CD8-positive, alpha-beta memory T cell (primary cell): ENCODE data around the gene PSMD2. TPM values are rescaled to one million over a fixed set of nuclear protein-coding genes. Genes with fewer than 3 reads are reported as not detected.

Experiments
- CTCF ChIA-PET: fragments of 350-600 bp; sonication (Branson Sonifier 250); formaldehyde crosslinking; loops from one replicate; lab custom pipeline; 2021; ENCODE audit warnings: antibody characterized with exemption; lab: Charles Lee
- POLR2A ChIA-PET: fragments of 350-600 bp; sonication (Branson Sonifier 250); formaldehyde crosslinking; loops from one replicate; lab custom pipeline; 2021; ENCODE audit warnings: antibody characterized with exemption; lab: Charles Lee
- DNase-seq, 5 donors: peaks; one replicate each; pipeline versions ENCODE4 v3.0.0 to v3.0.0-alpha.2; 2020 to 2022; ENCODE audit warnings: mixed read lengths in 1 of 5
- H3K27ac ChIP-seq: one replicate; pipeline ENCODE4 v1.7.0; 2013; ENCODE audit warnings: low read depth, mild to moderate bottlenecking, low read length, moderate library complexity
- H3K27me3 ChIP-seq: 2 replicates; pipeline ENCODE4 v1.7.0; 2013; ENCODE audit warnings: low read length, mild to moderate bottlenecking; ENCODE audit not compliant: insufficient read depth, poor library complexity, severe bottlenecking
- H3K36me3 ChIP-seq: 2 replicates; pipeline ENCODE4 v1.7.0; 2013; ENCODE audit warnings: mild to moderate bottlenecking, low read length, moderate library complexity; ENCODE audit not compliant: insufficient read depth
- H3K4me1 ChIP-seq: 2 replicates; pipeline ENCODE4 v1.7.0; 2013; ENCODE audit warnings: mild to moderate bottlenecking, low read length, moderate library complexity; ENCODE audit not compliant: insufficient read depth
- H3K4me3 ChIP-seq: 2 replicates; pipeline ENCODE4 v1.7.0; 2013; ENCODE audit warnings: mild to moderate bottlenecking, low read length
- H3K9me3 ChIP-seq: 2 replicates; pipeline ENCODE4 v1.7.0; 2013; ENCODE audit warnings: mild to moderate bottlenecking, low read length
- H3K27ac Mint-ChIP-seq, 8 donors: one replicate each; pipeline ENCODE4 v1.8.0; 2020 to 2021; ENCODE audit warnings: mixed read lengths in 8 of 8, mild to moderate bottlenecking in 6 of 8, inconsistent platforms in 3 of 8, moderate library complexity in 3 of 8
- H3K27me3 Mint-ChIP-seq, 2 donors: one replicate each; pipeline ENCODE4 v1.8.0; 2020 to 2021; ENCODE audit warnings: mixed read lengths in 2 of 2, mild to moderate bottlenecking in 1 of 2, moderate library complexity in 1 of 2
- H3K36me3 Mint-ChIP-seq, 3 donors: one replicate each; pipeline ENCODE4 v1.8.0; 2020 to 2021; ENCODE audit warnings: mixed read lengths in 3 of 3, inconsistent platforms in 1 of 3, mild to moderate bottlenecking in 1 of 3
- H3K4me1 Mint-ChIP-seq, 3 donors: one replicate each; pipeline ENCODE4 v1.8.0; 2020 to 2021; ENCODE audit warnings: mixed read lengths in 3 of 3, inconsistent platforms in 1 of 3, mild to moderate bottlenecking in 1 of 3
- H3K4me3 Mint-ChIP-seq, 7 donors: one replicate each; pipeline ENCODE4 v1.8.0; 2020 to 2021; ENCODE audit warnings: mixed read lengths in 7 of 7, mild to moderate bottlenecking in 6 of 7, moderate library complexity in 4 of 7, inconsistent platforms in 2 of 7
- H3K9me3 Mint-ChIP-seq, 5 donors: one replicate each; pipeline ENCODE4 v1.8.0; 2020 to 2022; ENCODE audit warnings: mixed read lengths in 5 of 5, mild to moderate bottlenecking in 3 of 5, moderate library complexity in 2 of 5, inconsistent platforms in 1 of 5
- polyA plus RNA-seq: library from polyadenylated mRNA; unstranded; fragments of 300-500 nt; fragmentation: Illumina TruSeq; gene quantifications from one replicate; pipeline ENCODE4 v1.2.3, GENCODE V29; 2021
- total RNA-seq, 2 experiments: library from RNA; stranded (reverse); gene quantifications; one replicate each; pipeline ENCODE4 v1.2.3, GENCODE V29; 2021

The PSMD2 gene
- total and polyA plus RNA-seq, 3 experiments from 2014 or later: 211 to 342 (median 334) TPM

DNA sequence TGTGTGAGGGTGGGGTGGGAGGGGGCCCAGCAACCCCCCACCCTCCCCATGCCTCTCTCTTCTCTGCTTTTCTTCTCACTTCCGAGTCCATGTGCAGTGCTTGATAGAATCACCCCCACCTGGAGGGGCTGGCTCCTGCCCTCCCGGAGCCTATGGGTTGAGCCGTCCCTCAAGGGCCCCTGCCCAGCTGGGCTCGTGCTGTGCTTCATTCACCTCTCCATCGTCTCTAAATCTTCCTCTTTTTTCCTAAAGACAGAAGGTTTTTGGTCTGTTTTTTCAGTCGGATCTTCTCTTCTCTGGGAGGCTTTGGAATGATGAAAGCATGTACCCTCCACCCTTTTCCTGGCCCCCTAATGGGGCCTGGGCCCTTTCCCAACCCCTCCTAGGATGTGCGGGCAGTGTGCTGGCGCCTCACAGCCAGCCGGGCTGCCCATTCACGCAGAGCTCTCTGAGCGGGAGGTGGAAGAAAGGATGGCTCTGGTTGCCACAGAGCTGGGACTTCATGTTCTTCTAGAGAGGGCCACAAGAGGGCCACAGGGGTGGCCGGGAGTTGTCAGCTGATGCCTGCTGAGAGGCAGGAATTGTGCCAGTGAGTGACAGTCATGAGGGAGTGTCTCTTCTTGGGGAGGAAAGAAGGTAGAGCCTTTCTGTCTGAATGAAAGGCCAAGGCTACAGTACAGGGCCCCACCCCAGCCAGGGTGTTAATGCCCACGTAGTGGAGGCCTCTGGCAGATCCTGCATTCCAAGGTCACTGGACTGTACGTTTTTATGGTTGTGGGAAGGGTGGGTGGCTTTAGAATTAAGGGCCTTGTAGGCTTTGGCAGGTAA, 46.5 kb downstream of the PSMD2 start:
- no peak for DNase-seq
- Histone ChIP-seq H3K36me3 (no peaks in the 10 kb centered on the region), H3K27me3 (no peaks in the 10 kb centered on the region), H3K9me3 (no peaks in the 10 kb centered on the region), H3K4me3 (no peak overlapping the region), H3K4me1 (no peaks in the 10 kb centered on the region), H3K27ac (no peak overlapping the region)
- ChIA-PET POLR2A (no interaction called here), CTCF (interaction anchor here (1.0 to 2.0 kb wide), 2 partner anchors 8 to 14 kb away, joined by 3 to 6 read pairs; no protein-coding TSS in a partner anchor)
- Mint-ChIP-seq H3K27ac (no peak overlapping the region), H3K27me3 (no peaks in the 10 kb centered on the region), H3K36me3 (peaks cover 0 to 18% (median 9%) of the 10 kb centered on the region in 3 donors), H3K4me1 (no peaks in the 10 kb centered on the region), H3K4me3 (no peak overlapping the region), H3K9me3 (no peaks in the 10 kb centered on the region)

DNA sequence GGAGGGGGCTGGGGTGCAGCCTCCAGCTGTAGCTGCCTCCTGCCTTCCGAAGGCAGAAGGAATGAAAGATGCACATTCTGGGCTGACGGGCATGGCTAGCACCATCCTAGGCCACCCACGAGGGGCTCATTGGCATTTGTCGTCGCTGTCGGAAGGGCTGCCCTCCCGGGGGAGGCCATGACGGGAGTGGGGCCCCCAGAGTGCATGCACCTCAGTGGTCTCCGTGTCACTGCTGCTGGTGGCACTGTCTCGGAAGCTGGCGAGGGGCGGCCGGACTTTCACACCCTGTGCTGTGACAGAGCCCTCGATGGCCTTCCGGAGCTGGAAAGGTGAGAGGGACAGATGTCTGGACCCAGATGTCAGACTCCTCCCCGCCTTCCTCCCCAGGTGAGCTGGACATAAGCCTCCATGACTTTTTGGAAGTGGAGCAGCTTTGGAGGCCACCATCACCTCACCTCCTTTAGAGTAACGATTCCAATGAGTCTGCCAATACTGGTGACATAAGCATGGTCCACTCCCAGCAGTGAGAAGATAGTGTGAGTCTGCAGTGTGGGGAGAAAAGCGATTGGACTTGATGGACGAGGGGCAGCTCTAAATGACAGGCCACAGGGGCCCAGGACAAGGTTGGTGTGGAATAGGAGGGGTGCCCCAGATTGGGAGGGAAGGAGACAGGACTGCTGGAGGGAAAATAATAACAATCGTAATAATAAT, 47.6 kb downstream of the PSMD2 start:
- Mint-ChIP-seq H3K4me1 (no peaks in the 10 kb centered on the region), H3K27me3 (no peaks in the 10 kb centered on the region), H3K9me3 (no peaks in the 10 kb centered on the region), H3K27ac (peak overlapping the region in 1 of 8 donors; percentile 78), H3K4me3 (no peak overlapping the region), H3K36me3 (peaks cover 0 to 17% (median 6%) of the 10 kb centered on the region in 3 donors)
- no peak overlapping the region for H3K4me3 ChIP-seq
- POLR2A ChIA-PET: no interaction called here
- no peaks in the 10 kb centered on the region for H3K9me3 ChIP-seq
- H3K27me3 ChIP-seq: no peaks in the 10 kb centered on the region
- no peak for DNase-seq
- no peaks in the 10 kb centered on the region for H3K4me1 ChIP-seq
- H3K36me3 ChIP-seq: no peaks in the 10 kb centered on the region
- CTCF ChIA-PET: no interaction called here
- peak overlapping the region; percentile 61 for H3K27ac ChIP-seq

DNA sequence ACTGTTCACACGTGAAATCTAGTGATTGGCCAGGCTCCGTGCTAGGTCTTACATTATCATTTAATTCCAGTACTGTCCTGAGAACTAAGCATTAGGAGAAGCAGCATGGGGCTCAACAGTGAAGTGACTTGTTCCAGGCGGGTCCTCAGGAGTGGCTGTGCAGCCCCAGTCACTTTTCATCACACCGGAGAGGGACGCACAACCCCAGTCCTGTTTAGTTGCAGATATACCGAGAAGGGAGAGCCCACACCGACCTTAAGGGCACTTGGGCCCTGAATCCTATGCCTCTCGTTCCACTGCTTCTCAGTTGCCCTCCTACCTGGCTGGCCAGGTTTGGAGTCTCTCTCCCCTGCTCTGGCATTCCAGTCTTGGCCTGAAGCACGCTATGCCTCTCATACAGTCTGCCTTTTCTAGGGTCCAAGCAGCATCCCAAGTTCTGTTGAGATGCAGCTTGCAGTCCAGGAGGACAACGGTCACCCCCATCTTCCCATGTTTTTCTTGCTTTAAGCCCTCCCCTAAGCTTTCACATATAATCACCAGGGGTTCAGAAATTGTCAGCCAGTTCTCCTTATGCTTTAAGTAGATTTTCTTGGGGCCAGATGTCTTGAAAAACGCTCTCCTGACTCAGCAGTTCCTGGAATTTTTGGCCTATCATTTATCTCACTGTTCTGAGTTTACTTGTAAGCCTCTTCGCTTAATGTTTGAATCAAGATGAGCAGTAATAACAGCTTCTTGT, 48.4 kb downstream of the PSMD2 start:
- Histone ChIP-seq H3K4me1 (no peaks in the 10 kb centered on the region), H3K36me3 (no peaks in the 10 kb centered on the region), H3K27ac (peak overlapping the region; percentile 61), H3K27me3 (no peaks in the 10 kb centered on the region), H3K4me3 (no peak overlapping the region), H3K9me3 (no peaks in the 10 kb centered on the region)
- CTCF ChIA-PET: no interaction called here
- Mint-ChIP-seq H3K36me3 (peaks cover 0 to 15% (median 5%) of the 10 kb centered on the region in 3 donors), H3K9me3 (no peaks in the 10 kb centered on the region), H3K27ac (no peak overlapping the region), H3K4me1 (no peaks in the 10 kb centered on the region), H3K27me3 (no peaks in the 10 kb centered on the region), H3K4me3 (no peak overlapping the region)
- no peak for DNase-seq
- POLR2A ChIA-PET: interaction anchor here (0.6 kb wide), 1 partner anchor 94 kb away, joined by 7 read pairs; no protein-coding TSS in a partner anchor

GRCh38 chr3:184348057-184348382, 49.0 kb downstream of the PSMD2 start:
- POLR2A ChIA-PET: interaction anchor here (0.6 kb wide), 1 partner anchor 95 kb away, joined by 7 read pairs; no protein-coding TSS in a partner anchor
- DNase-seq: no peak
- no peaks in the 10 kb centered on the region for H3K9me3 ChIP-seq
- no peaks in the 10 kb centered on the region for H3K27me3 ChIP-seq
- H3K36me3 Mint-ChIP-seq: peaks cover 0 to 11% (median 3%) of the 10 kb centered on the region in 3 donors
- H3K36me3 ChIP-seq: no peaks in the 10 kb centered on the region
- no peak overlapping the region for H3K4me3 ChIP-seq
- H3K27ac Mint-ChIP-seq: no peak overlapping the region
- H3K27ac ChIP-seq: peak overlapping the region; percentile 53
- H3K9me3 Mint-ChIP-seq: no peaks in the 10 kb centered on the region
- no peaks in the 10 kb centered on the region for H3K4me1 ChIP-seq
- H3K4me1 Mint-ChIP-seq: no peaks in the 10 kb centered on the region
- no peaks in the 10 kb centered on the region for H3K27me3 Mint-ChIP-seq
- CTCF ChIA-PET: no interaction called here
- no peak overlapping the region for H3K4me3 Mint-ChIP-seq

DNA sequence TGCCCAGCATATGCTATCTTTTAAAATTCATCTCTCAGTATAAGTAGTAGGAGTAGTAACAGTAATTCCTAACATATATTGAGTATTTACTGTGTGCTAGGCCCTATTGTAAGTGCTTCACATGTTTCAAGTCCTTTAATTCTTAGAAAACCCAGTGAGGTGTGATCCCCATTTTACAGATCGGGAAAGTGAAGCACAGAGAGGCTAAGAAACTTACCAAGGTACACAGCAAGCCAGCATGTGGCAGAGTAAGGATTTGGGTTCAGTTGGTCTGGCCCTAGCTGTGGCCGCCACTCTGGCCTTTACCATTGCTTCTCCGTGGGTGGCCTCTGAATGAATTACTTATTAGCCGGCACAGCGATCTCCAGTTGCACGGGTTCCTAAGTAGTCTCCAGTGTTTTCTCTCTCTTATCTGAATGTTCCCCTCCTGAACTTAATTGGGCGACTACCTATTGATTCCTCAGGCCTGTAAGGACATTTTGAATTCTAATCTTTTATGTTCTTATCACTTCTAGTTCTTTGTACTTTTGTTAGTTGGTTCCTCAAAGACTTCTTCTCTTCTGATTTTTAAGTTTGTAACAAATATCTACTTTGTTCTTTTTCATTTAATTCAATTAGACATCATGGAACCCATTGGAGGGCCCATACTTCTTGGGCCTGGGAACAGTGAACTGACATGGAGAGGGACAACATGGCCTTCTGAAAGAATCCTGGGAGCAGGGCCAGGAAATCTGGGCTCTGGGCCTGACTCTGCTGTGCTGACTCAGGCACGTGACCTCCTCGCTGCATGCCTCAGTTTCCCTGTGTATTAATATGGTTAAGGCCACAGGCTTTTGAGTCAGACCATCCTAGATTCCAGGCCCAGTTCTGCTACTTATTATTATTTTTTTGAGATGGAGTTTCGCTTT, 50.8 kb downstream of the PSMD2 start:
- Histone ChIP-seq H3K27me3 (no peaks in the 10 kb centered on the region), H3K4me1 (peaks cover 4% of the 10 kb centered on the region), H3K27ac (peak overlapping the region; percentile 16), H3K36me3 (no peaks in the 10 kb centered on the region), H3K4me3 (no peak overlapping the region), H3K9me3 (no peaks in the 10 kb centered on the region)
- Mint-ChIP-seq H3K27ac (peak overlapping the region in 1 of 8 donors; percentile 16), H3K4me3 (no peak overlapping the region), H3K4me1 (peaks cover 0 to 6% (median 0%) of the 10 kb centered on the region in 3 donors), H3K27me3 (no peaks in the 10 kb centered on the region), H3K9me3 (no peaks in the 10 kb centered on the region), H3K36me3 (peaks cover 0 to 4% (median 0%) of the 10 kb centered on the region in 3 donors)
- ChIA-PET CTCF (interaction anchor here (1.0 to 1.1 kb wide), 3 partner anchors 11 to 164 kb away, joined by 3 to 4 read pairs (median 3); no protein-coding TSS in a partner anchor), POLR2A (no interaction called here)
- no peak for DNase-seq

DNA sequence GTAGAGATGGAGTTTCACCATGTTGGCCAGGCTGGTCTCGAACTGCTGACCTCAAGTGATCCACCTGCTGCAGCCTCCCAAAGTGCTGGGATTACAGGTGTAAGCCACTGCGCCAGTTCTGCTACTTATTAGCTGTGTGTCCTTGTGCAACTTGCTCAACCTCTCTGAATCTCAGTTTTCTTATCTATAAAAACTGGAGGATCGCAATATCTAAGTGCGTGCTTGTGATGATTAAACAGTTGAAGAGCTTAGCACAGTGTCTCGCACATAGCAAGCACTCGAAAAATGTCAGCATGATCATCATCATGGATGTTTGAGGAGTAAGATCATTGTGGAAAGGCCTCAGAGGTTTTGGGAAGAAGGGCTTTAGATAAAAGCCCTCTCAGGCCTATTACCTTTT, 51.6 kb downstream of the PSMD2 start:
- Histone ChIP-seq H3K9me3 (no peaks in the 10 kb centered on the region), H3K27me3 (no peaks in the 10 kb centered on the region), H3K4me1 (peaks cover 4% of the 10 kb centered on the region), H3K4me3 (no peak overlapping the region), H3K36me3 (no peaks in the 10 kb centered on the region), H3K27ac (no peak overlapping the region)
- Mint-ChIP-seq H3K36me3 (no peaks in the 10 kb centered on the region), H3K27me3 (no peaks in the 10 kb centered on the region), H3K4me3 (no peak overlapping the region), H3K27ac (no peak overlapping the region), H3K9me3 (no peaks in the 10 kb centered on the region), H3K4me1 (peaks cover 0 to 6% (median 0%) of the 10 kb centered on the region in 3 donors)
- ChIA-PET CTCF (interaction anchor here (1.0 to 1.1 kb wide), 3 partner anchors 12 to 163 kb away, joined by 3 to 4 read pairs (median 3); no protein-coding TSS in a partner anchor), POLR2A (no interaction called here)
- DNase-seq: no peak

DNA sequence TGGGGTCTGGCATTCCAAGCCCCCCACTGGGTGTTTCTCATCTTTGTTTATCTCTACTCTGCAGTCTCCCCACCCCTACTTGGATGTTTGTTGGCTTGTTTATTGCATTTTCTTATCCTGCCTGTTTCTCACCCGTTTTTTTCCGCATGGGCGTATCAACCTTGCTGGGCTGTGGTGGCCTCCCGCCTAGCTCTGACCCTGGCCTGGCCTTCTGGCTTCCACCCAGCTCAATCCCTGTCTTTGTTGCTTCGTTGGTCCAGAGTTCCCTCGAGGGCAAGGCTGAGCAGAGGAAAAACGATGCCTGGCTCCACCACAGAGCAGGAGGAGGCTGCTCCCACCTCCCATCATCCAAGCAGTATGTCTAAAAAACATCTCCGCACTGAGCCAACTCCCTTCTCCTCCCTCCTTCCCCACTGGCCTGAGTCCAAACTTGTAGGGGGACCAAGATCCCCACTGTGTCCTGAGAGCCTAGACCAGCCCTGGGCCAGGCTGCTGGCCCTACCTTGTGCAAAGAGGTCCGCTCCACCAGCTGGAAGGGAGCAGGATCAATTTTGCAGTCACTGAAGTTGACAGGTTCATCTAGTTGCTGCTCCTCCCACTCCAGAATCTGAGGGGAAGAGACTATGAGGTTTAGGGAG, 52.6 kb downstream of the PSMD2 start:
- Mint-ChIP-seq H3K4me1 (peaks cover 0 to 6% (median 0%) of the 10 kb centered on the region in 3 donors), H3K27me3 (no peaks in the 10 kb centered on the region), H3K9me3 (no peaks in the 10 kb centered on the region), H3K4me3 (no peak overlapping the region), H3K36me3 (no peaks in the 10 kb centered on the region), H3K27ac (no peak overlapping the region)
- Histone ChIP-seq H3K4me3 (no peak overlapping the region), H3K9me3 (no peaks in the 10 kb centered on the region), H3K4me1 (peaks cover 4% of the 10 kb centered on the region), H3K27ac (no peak overlapping the region), H3K36me3 (no peaks in the 10 kb centered on the region), H3K27me3 (no peaks in the 10 kb centered on the region)
- ChIA-PET POLR2A (interaction anchor here (1.0 kb wide), 1 partner anchor 162 kb away, joined by 4 read pairs; no protein-coding TSS in a partner anchor), CTCF (interaction anchor here (1.1 to 1.6 kb wide), 3 partner anchors 20 to 162 kb away, joined by 4 to 8 read pairs (median 5); no protein-coding TSS in a partner anchor)
- DNase-seq: no peak
